ENCODE measurements around the gene DACH1. TPM values are rescaled to one million over a fixed set of nuclear protein-coding genes. Genes with fewer than 3 reads are reported as not detected.

Gene DACH1
- total RNA-seq, 1 donor from 2014 or later: 0.24 TPM

DNA sequence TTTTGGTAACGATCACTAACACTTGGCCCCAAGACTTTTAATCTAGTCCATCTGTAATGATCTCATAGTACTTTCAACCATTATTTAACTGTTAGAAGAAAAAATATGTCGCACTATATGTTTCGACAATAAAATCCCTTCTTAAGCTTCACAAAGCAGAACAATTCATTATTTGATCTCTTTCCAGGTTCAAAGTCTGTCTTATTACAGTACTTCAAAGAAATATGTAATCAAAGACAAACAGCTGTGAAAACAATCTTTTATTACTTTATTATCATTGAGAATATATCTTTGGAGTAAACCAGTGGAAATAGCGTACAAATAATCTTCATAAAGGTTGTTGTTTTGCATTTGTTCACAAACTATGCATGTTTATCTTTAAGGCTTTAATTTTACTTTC lies 93.5 kb downstream of the DACH1 start:
- no peak for ATAC-seq

DNA sequence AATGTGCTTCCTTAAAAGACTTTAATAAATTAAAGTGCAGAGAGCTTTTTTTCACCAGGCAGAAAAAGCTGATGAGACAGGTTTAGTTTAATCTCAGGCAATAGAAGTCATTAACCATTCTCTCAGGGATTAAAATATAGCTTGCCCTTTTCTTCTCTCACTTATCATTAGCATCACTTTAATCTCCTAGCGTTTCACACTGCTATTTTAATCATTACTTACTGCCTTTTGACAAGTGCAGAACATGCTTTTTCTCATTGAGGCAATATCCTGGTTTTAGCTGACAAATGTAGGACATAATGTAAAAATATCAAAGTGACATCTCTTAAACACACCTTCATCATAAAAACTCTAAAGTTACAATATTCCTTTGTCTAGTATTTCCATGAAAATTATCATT lies 94.6 kb downstream of the DACH1 start:
- no peak for ATAC-seq

DNA sequence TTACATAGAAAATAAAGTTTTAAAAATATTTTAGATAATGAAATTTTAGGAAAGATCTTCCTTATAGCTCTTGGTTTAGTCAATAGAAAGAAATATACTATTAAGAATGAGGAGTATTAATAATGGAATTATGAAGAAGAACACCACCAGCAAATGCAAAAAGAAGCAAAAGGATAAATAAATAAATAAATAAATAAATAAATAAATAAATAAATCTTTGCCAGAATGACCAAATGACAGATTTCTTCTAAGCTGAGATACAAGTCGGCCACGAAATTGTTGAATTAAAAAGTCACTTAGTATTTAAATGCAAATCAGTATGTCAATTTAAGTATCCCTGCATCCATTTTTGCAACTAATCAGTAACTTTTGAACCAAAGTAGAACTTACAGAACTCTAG lies 95.9 kb downstream of the DACH1 start:
- ATAC-seq: no peak

DNA sequence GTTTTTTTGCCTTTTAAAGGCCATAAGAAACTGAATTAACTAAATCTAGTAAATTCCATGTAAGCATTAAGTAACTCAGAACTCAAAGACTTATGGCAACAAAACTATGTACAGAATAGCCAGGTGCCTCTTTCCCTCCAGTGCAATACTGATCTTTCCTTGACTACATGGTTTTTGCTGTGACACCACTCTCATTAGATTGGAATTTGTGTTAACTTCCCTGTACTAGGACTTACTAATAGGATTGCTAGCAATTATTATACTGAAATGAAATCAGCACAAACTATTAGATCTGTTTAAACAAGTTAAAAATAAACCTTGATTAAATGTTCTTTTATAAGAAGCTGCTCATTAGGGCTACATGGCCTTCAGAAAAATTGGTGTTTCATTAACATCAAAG lies 96.3 kb downstream of the DACH1 start:
- ATAC-seq: no peak

DNA sequence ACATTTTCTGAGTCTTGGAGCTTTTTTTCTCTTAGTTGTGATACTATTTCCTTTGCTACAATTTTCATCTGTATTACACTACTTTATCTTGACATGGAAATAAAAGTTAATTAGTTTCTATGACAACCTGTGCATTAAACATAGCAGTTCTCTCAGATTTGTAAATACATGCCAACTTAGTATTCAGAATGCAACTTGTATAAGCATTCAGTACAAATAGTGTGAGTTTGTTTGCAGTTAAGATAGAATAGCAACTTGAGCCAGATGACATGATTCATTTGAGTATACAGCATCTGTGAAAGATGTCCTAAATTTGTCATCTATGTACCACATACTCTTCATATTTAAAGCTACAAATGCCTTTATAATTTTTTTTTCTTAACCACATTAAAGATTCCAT lies 98.1 kb downstream of the DACH1 start:
- ATAC-seq: no peak

DNA sequence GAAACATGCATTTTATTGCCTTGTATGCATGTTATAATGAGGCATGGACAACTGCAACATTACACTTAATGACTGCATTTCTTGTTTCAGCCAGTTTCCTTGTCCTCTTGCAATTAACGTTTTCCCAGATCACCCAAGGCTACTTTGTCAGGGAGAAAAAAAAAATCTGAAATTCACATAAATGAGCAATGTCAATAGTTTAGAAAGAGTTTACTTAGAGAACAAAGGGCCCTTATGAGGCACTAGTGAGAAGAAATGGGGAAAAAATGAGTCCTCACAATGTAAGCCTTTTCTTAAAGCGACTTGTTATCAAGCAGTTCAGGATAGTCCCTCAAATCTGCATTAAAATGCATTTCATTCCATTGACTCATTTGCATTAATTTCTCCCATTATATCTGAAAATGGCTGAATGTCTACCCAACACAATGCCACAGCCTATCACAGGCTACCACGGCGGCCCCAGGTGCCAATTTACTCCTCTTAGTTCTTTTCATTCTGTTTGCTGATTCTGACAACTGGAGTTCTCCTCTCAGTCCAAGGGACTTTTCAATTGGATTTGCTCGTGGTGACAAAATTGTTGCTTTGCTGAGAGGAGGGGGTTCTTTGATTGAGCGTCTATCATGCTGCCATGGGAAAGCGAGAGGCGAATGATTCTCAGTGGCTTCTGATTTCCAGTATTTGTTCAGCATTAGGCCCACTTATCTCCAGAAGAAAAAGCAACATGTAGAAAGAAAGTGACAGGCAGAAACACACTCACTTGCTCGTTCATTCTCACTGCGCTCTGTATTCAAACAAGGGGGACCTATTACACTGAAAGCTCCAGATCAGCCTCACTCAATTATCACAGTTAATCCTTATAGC lies 107.1 kb downstream of the DACH1 start:
- ATAC-seq: no peak

DNA sequence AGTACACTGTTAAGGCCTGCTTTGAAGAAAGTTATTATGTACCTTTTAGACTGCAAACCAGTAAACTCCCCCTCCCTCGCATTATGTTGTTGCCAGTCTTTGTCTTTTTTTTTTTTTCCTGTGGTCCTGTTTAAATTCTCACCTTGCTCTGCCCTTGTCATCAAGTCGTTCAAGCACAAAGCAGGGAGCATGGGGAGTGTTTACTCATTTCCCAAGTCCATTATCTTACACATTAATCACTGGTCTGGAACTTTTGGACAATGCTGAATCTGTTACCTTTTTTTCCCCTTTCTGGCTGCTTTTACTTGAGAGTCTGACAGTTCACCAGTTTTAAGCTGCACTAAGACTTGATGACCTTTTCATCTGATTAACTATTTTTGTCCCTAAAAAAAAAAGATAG lies 108.2 kb downstream of the DACH1 start:
- ATAC-seq: no peak

DNA sequence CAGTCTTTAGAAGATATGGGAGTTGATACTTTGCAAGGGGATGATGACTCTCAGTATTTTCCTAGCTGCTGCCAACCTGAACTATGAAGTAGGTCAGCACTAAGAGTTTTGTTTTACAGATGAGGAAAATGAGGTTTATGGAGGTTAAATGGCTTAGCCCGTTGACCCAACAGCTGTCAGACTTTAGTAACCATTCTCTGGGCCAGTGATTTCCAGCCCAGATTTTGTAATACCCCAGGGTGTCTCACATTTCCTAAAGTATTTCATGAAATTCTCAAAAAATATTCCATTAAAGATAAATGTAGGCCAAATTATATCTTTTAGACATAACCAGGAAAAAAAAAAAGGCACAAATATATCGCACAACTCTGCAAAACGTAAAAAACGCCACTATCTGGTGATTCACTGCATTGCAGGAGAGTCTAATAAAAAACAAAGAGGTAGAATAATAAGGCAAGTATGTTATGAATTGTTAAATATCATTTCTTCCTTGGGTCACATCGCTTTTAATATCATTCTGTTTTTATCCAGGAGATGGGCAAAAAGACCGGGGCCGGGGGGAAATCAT lies 112.5 kb downstream of the DACH1 start:
- ATAC-seq: no peak

DNA sequence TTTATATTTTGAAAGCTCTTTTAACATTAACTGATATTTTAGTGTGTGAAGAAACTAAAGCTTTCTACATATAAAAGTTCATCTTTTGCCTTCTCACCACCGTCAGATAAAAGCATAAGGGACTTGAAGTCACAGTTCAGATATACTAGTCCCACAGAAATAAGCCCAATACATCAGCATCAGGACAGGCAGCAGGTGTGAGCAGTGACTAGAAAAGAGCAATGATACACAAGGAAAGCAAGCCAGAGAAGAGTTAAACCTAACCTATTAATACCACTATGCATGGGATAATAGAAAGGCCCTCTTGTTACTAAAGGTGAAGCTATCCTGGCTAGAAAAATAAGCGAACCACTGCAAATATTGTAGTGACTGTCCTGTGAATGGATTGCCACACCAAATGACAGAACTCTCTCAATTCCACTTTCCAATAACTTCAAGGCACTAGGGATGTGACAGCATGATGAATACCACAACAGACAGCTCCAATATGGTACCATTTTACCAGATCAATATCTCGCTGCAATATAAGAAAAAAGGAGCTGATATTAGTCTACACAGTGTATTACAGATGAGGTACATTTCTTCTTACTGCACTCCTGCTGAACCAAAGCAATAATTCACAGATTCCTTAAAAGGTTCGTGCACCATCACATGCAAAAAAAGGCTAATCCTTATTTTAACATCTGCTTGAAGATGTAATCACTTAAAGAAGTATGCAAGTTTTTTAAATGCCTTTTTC lies 114.1 kb downstream of the DACH1 start:
- ATAC-seq: no peak

DNA sequence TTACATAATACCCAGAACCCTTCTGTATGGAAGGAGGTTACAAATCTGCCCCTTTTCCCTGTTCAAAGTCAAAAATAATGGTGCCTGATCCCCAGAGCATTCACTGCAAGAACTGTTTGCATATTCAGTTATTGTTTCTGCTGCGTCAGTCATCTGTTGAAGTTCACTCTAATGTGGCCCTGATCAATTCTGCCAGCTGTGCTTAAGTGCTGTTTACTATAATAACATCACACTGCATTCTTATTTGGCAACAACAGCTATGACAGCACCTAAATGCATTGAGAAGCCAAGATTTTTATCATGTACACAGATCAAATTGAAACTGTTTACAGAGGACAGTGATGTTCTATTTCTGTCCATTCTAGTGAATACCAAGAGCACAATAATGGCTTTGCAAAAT lies 115.9 kb downstream of the DACH1 start:
- no peak for ATAC-seq

DNA sequence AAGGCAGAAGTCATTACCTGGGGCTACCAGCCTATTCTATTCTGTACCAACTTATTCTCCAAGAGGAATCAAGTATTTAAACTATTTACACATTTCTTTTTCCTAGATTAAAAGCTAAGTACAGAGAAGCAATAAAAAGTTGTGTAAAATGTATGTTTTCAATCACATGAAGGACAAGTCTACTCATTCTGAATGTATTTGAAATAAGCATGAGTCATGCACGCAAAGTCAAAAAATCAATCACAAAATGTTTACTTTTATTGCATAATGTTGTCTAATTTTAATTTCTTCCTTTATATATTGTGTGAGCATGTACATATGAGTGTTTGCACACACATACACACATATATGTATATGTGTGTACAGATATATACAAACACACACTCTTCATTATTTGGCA lies 136.7 kb downstream of the DACH1 start:
- no peak for ATAC-seq

DNA sequence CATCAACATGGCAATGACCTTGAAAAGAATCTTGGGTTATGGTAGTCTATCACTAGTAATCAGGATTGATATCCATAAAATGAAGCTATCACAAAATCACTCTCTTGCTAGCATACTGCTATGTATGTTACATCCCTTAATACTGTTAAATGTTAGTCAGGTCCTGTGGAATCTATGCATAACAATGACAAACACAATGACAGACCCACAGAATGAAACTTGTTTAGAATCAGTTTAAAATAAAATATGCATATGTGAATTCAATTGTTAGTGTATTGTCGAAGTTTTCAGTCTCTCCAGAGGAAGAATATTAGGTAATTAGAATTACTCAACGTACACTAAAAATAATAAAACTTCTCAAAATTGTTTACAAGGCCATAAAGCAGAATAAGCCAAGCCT lies 137.6 kb downstream of the DACH1 start:
- ATAC-seq: no peak

DNA sequence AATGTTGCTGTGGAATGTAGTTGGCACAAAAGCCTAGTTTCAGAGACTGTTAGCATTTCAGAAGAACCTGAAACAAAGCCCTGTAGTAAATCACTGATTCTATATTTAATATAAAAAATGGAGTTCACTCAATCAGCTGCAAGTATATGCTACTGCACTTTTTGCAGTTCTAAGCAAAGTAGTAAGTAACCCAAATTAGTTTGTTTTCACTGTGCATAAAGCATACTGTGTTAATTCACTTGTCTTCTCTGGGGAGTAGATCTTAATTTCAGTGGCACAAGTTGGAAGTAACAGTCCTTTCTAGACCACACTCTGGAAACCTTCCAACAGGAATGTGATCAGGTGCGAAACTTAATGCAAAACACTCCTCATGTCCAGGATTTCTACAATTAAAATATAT lies 139.3 kb downstream of the DACH1 start:
- no peak for ATAC-seq

DNA sequence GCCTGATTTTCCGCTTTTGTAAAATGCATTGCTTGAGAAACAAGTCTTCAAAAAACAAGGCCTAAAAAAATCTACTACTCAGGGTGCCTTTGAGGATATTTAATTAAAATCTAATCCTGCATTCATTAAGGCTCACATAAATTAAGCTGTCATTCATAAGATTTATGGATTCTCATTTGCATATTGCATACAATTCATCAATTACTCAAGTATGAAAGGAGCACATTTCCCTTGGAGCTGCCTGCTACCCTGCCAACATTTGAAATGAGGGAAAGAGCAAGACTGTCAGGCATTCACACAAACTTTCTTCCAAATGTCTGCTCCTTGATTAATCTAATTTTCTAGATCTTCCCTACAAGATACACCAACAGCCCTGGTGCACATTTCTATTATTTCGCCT lies 140.0 kb downstream of the DACH1 start:
- no peak for ATAC-seq

DNA sequence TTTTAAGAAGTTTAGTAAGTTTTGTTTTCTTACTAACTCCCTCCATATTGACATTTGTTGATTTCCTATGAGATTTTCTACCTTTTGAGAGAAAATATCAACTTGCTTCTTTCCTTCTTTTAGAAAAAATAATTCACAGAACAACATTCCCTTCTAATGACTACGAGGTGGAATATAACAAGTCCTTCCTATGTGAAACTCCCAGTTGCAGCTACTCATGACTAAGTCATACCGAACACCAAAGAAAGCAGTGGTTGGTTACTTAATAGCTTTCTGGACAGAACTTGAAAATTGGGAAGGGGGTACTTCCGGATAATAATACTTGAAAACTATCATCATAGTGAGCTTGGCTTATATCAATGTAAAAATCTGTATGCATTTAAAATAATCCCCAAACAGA lies 144.8 kb downstream of the DACH1 start:
- ATAC-seq: no peak

DNA sequence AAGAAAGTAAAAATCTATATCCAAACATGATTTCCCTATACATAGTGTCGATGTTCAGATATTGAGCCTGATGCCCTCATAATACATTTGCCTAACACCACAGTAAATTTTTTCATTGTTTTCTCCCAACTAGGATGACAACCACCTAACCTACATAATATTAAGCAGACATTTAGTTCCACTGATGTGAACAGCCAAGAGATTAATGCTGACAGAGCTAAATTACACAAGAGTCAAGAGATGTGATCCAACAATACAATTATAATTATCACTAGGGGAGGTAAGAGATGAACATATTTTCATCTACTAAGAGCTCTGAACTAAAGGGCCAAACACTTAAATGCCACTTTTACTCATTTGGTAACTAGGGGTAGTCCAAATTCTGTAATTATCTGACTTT lies 145.9 kb downstream of the DACH1 start:
- no peak for ATAC-seq

DNA sequence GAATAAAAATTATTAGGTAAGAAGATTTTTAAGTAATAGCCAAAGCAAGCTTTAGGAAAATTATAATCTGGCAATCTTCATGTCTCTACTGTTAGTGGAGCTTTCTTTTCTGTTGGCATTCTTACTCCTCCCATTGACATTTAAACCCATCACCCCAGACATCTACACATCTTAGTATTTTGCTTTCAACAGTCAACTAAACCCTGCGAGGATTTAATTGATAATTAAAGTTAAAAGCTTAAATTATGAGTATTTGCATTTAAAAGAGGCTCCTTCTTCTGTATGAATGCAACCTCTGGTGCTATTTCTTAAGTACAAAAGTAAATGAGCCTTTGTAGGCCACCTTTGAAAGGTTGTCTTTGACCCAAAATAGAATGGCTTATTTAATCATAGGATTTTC lies 148.1 kb downstream of the DACH1 start:
- no peak for ATAC-seq

DNA sequence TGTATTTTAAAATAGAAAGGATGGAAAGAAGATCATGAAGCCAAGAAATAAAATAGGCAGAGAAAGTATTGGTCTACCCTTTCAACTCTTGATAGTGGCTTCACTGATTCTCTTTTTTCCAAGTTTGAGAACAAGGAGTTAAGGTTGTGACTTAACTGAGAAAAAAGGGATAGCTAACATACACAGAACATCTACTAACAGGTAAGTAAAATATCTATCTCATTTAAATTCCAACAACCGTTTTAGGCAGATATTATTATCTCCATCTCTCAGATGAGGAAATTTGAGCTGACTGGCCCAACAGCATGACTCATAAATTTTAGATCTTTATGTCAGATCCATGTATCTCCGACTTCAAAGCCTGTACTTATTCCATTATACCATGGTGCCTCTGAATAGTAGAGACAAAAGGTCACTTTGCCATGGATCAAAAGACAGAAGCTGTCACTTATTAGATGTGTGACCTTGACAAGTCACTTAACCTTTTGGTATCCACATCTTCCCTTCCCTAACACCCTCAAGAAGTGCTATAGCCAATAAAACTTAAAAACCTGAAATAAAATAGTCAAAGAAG lies 152.1 kb downstream of the DACH1 start:
- ATAC-seq: no peak

DNA sequence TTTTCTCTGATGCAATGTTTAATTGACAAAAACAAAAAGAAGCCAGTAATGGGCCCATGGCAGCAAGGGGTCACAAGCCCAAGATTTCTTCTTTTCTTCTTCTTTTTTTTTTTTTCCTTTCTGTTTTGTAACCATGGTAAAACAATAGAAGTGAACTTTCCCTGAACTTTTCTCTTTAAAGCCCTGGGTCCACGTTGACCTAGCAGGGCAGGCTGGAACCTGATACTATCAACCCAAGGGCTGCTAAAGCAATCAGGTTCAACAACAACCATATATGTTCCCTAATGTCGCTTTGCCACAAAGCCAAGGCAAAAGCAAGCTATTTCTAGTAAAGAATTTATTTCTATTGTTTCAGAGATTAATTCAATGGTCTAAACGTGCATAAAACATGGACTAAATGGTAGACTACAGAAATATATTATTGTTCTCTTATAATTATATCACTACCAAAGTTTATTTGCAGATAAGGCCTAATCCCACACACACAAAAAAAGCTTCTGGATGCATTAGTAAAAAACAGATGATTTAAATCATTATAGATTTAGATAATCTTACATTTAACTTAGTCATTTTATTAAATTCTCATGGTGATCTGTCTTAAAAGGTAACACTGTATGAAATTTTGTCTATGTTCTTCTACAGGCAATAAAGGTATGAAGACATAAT lies 153.9 kb downstream of the DACH1 start:
- ATAC-seq: no peak

DNA sequence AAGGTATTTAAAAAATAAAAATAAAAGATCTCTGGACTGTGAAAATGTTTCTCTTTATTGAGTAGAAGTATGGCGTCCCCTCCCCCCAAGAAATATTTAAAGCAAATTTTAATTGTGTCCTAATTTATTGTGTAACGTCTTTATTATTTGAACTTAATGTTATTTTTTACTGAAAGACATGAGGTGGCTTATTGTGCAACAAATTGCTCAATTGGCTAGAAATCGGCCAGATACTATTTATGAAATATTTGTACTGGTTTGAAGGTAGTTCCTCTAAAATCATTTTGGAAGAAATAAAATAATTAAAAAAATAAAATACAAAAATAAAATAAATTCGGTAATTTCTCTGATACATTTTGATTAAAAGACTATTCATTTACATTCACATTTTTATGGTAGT lies 162.3 kb downstream of the DACH1 start:
- ATAC-seq: no peak

DNA sequence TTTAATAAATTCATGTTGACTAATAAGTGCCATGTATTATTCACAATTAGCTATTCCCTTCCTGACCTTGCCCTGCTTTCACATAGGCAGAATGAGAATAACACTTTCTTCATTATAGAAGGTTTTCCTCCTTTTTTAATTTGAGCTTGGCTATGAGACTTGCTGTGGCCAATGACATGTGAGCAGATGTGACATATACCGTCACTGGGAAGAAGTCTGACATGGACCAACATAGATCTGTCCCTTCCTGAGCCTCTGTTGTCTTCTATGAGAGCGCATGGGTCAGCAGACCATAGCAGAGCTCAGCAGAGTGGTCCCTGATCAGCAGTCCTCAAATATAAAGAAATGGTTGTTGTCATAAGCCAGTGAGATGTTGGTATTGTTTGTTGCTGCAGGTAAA lies 163.9 kb downstream of the DACH1 start:
- ATAC-seq: no peak

DNA sequence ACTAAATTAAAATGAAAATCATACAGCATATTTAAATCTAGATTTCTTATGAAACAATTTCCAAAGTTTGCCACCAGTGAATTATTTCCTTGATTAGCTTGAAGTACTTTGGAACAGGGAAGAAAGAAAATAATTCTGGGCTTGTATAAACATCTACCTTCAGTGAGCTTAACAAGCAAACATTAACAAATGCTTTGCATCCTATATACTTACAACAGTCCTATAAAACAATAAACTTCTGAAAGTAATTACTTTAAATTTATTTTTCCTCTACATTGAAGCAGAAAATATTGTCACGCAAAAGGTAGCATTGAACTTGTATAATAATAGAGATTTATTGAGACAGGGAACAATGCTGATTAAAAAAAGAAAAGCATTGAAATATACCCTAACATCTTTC lies 164.8 kb downstream of the DACH1 start:
- no peak for ATAC-seq

DNA sequence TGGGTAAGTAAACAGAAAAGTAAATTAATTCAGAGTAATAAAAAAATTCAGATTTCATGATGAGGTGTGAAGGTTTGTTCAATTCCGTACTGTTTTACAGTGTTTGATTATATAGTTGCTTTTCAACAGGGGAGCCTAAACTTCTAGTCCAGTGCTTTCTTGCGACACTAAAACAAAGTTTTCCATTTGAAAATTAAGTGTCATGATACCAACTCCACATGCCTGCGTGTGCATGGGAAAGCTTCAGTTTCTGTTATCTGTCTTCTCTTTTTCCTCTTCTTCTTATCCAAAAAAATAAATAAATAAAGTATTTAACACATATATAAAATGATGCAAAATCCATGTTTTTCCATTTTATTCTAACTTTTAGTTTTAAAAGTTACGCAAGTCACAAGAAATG lies 165.3 kb downstream of the DACH1 start:
- no peak for ATAC-seq

Measured in esophagus mucosa (tissue), 1 donor.